GM23338 (cell line): ENCODE measurements around the gene IGSF11. TPM values are rescaled to one million over a fixed set of nuclear protein-coding genes. Genes with fewer than 3 reads are reported as not detected.

Experiments
- ATAC-seq: fragments of 200-7000 bp; cut with Tn5 transposase; 3 replicates; pipeline ENCODE4 v1.9.1; 2020
- DNase-seq: peaks from one replicate; pipeline ENCODE4 v3.0.0-alpha.2; 2015; ENCODE audit warnings: low spot score
- H2AFZ ChIP-seq: fragments of 200-600 bp; sonication (generic); 2 replicates; pipeline ENCODE4 v1.8.0; 2016; ENCODE audit warnings: antibody characterized with exemption, mild to moderate bottlenecking, moderate library complexity
- H3F3A ChIP-seq: fragments of 200-600 bp; sonication (generic); replicated peaks from 2 replicates; pipeline ENCODE4 v1.8.0; 2017; ENCODE audit warnings: antibody characterized with exemption, mixed run types, low read depth
- H3K27ac ChIP-seq: fragments of 200-600 bp; sonication (generic); 2 replicates; pipeline ENCODE4 v1.6.1; 2016; ENCODE audit warnings: low read depth
- H3K27me3 ChIP-seq: fragments of 200-600 bp; sonication (generic); 2 replicates; pipeline ENCODE4 v1.8.0; 2016; ENCODE audit warnings: mild to moderate bottlenecking, mixed run types, moderate library complexity; ENCODE audit not compliant: insufficient read depth
- H3K36me3 ChIP-seq: fragments of 200-600 bp; sonication (generic); 2 replicates; pipeline ENCODE4 v1.8.0; 2016; ENCODE audit warnings: mild to moderate bottlenecking; ENCODE audit not compliant: insufficient read depth
- H3K4me1 ChIP-seq: fragments of 200-600 bp; sonication (generic); 2 replicates; pipeline ENCODE4 v1.8.0; 2016; ENCODE audit warnings: mild to moderate bottlenecking, moderate library complexity; ENCODE audit not compliant: insufficient read depth
- H3K4me2 ChIP-seq: fragments of 200-600 bp; sonication (generic); 2 replicates; pipeline ENCODE4 v1.7.1; 2017; ENCODE audit warnings: mixed run types
- H3K4me3 ChIP-seq: fragments of 200-600 bp; sonication (generic); 2 replicates; pipeline ENCODE4 v1.6.1; 2016; ENCODE audit warnings: mixed run types
- H3K79me2 ChIP-seq: fragments of 200-600 bp; sonication (generic); replicated peaks from 2 replicates; pipeline ENCODE4 v1.8.0; 2017; ENCODE audit warnings: mild to moderate bottlenecking; ENCODE audit not compliant: insufficient read depth
- H3K9me2 ChIP-seq: fragments of 200-600 bp; sonication (generic); 2 replicates; pipeline ENCODE4 v1.8.0; 2017; ENCODE audit not compliant: insufficient read depth
- H4K20me1 ChIP-seq: fragments of 200-600 bp; sonication (generic); replicated peaks from 2 replicates; pipeline ENCODE4 v1.8.0; 2017; ENCODE audit warnings: mild to moderate bottlenecking; ENCODE audit not compliant: insufficient read depth
- H3K27ac Mint-ChIP-seq: 2 replicates; pipeline ENCODE4 v1.8.0; 2020; ENCODE audit warnings: inconsistent platforms, mild to moderate bottlenecking, moderate library complexity, mixed read lengths
- H3K27me3 Mint-ChIP-seq: 3 replicates; pipeline ENCODE4 v1.8.0; 2022; ENCODE audit warnings: low read depth, mild to moderate bottlenecking, moderate library complexity, mixed read lengths, inconsistent platforms; ENCODE audit not compliant: insufficient read depth, poor library complexity
- H3K36me3 Mint-ChIP-seq: 3 replicates; pipeline ENCODE4 v1.8.0; 2021; ENCODE audit warnings: low read depth, mild to moderate bottlenecking, inconsistent platforms, moderate library complexity, mixed read lengths
- H3K4me1 Mint-ChIP-seq: 3 replicates; pipeline ENCODE4 v1.8.0; 2020; ENCODE audit warnings: mild to moderate bottlenecking, inconsistent platforms, mixed read lengths
- H3K4me3 Mint-ChIP-seq: 3 replicates; pipeline ENCODE4 v1.8.0; 2021; ENCODE audit warnings: moderate library complexity, mild to moderate bottlenecking, inconsistent platforms, mixed read lengths
- H3K9me3 Mint-ChIP-seq: 3 replicates; pipeline ENCODE4 v1.8.0; 2020; ENCODE audit warnings: moderate library complexity, mild to moderate bottlenecking, inconsistent platforms, mixed read lengths
- EZH2 ChIP-seq: fragments of 200-600 bp; sonication (generic); IDR thresholded peaks from one replicate; pipeline ENCODE4 v1.8.0; 2017; ENCODE audit warnings: antibody characterized with exemption, mild to moderate bottlenecking, low read depth; ENCODE audit not compliant: unreplicated experiment
- EZH2phosphoT487 ChIP-seq: fragments of 200-600 bp; sonication (generic); IDR thresholded peaks from one replicate; pipeline ENCODE4 v1.8.1; 2018; ENCODE audit warnings: antibody characterized with exemption; ENCODE audit not compliant: unreplicated experiment
- NANOG ChIP-seq: IDR thresholded peaks from 2 replicates; pipeline ENCODE4 v1.6.1; 2016; ENCODE audit warnings: antibody characterized with exemption, borderline replicate concordance
- POLR2AphosphoS5 ChIP-seq: IDR thresholded peaks from 2 replicates; pipeline ENCODE4 v1.6.1; 2016; ENCODE audit warnings: antibody characterized with exemption, low read depth
- polyA plus RNA-seq: library from polyadenylated mRNA; unstranded; fragments of >200 nt; fragmentation: Nextera tagmentation; extraction: Ambion mirVana; gene quantifications from 2 replicates; pipeline ENCODE4 v1.2.1, GENCODE V29; 2016
- total RNA-seq: library from RNA; depleted of rRNA; stranded (reverse); fragments of >200 nt; shearing (Covaris generic); gene quantifications from 2 replicates; pipeline ENCODE4 v1.2.3, GENCODE V29; 2014
- TF ChIP-seq, protein P1 (sequence below), 2 experiments: fragments of 200-600 bp in 1 of 2; sonication (generic) in 1 of 2; conservative IDR thresholded peaks; 2 replicates each; pipeline versions ENCODE4 v1.5.1 to v1.6.1; 2016 to 2017; ENCODE audit warnings: antibody characterized with exemption in 2 of 2, low read depth in 2 of 2, mild to moderate bottlenecking in 2 of 2, moderate library complexity in 1 of 2
- TF ChIP-seq, protein P2 (sequence below): fragments of 250-450 bp; sonication (Bioruptor Pico); IDR thresholded peaks from 2 replicates; pipeline ENCODE4 v1.5.0; 2020; ENCODE audit warnings: mild to moderate bottlenecking, moderate library complexity

IGSF11 gene
- total and polyA plus RNA-seq, 2 experiments from 2014 or later = 0.68 to 1.8 TPM

- Histone ChIP-seq H3K27ac (no peak overlapping the region), H3K36me3 (no peaks in the 10 kb centered on the region), H3K4me3 (no peak overlapping the region), H2AFZ (no peak overlapping the region), H4K20me1 (no peaks in the 10 kb centered on the region), H3F3A (no peaks in the 10 kb centered on the region), H3K4me2 (no peak overlapping the region), H3K4me1 (no peaks in the 10 kb centered on the region), H3K27me3 (no peaks in the 10 kb centered on the region), H3K79me2 (no peaks in the 10 kb centered on the region), H3K9me2 (no peaks in the 10 kb centered on the region)
- peaks cover 4% of the 10 kb centered on the region; the same call in 2 of the 3 replicates for H3K4me1 Mint-ChIP-seq
- TF ChIP-seq EZH2phosphoT487 (no peak), EZH2 (no peak), NANOG (no peak), POLR2AphosphoS5 (no peak)
- TF ChIP-seq, protein P1, sequence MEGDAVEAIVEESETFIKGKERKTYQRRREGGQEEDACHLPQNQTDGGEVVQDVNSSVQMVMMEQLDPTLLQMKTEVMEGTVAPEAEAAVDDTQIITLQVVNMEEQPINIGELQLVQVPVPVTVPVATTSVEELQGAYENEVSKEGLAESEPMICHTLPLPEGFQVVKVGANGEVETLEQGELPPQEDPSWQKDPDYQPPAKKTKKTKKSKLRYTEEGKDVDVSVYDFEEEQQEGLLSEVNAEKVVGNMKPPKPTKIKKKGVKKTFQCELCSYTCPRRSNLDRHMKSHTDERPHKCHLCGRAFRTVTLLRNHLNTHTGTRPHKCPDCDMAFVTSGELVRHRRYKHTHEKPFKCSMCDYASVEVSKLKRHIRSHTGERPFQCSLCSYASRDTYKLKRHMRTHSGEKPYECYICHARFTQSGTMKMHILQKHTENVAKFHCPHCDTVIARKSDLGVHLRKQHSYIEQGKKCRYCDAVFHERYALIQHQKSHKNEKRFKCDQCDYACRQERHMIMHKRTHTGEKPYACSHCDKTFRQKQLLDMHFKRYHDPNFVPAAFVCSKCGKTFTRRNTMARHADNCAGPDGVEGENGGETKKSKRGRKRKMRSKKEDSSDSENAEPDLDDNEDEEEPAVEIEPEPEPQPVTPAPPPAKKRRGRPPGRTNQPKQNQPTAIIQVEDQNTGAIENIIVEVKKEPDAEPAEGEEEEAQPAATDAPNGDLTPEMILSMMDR (conservative IDR thresholded peaks at IDR 0.05; ENCODE audit: low read depth in 2 of 2) = no peak
- TF ChIP-seq, protein P2, sequence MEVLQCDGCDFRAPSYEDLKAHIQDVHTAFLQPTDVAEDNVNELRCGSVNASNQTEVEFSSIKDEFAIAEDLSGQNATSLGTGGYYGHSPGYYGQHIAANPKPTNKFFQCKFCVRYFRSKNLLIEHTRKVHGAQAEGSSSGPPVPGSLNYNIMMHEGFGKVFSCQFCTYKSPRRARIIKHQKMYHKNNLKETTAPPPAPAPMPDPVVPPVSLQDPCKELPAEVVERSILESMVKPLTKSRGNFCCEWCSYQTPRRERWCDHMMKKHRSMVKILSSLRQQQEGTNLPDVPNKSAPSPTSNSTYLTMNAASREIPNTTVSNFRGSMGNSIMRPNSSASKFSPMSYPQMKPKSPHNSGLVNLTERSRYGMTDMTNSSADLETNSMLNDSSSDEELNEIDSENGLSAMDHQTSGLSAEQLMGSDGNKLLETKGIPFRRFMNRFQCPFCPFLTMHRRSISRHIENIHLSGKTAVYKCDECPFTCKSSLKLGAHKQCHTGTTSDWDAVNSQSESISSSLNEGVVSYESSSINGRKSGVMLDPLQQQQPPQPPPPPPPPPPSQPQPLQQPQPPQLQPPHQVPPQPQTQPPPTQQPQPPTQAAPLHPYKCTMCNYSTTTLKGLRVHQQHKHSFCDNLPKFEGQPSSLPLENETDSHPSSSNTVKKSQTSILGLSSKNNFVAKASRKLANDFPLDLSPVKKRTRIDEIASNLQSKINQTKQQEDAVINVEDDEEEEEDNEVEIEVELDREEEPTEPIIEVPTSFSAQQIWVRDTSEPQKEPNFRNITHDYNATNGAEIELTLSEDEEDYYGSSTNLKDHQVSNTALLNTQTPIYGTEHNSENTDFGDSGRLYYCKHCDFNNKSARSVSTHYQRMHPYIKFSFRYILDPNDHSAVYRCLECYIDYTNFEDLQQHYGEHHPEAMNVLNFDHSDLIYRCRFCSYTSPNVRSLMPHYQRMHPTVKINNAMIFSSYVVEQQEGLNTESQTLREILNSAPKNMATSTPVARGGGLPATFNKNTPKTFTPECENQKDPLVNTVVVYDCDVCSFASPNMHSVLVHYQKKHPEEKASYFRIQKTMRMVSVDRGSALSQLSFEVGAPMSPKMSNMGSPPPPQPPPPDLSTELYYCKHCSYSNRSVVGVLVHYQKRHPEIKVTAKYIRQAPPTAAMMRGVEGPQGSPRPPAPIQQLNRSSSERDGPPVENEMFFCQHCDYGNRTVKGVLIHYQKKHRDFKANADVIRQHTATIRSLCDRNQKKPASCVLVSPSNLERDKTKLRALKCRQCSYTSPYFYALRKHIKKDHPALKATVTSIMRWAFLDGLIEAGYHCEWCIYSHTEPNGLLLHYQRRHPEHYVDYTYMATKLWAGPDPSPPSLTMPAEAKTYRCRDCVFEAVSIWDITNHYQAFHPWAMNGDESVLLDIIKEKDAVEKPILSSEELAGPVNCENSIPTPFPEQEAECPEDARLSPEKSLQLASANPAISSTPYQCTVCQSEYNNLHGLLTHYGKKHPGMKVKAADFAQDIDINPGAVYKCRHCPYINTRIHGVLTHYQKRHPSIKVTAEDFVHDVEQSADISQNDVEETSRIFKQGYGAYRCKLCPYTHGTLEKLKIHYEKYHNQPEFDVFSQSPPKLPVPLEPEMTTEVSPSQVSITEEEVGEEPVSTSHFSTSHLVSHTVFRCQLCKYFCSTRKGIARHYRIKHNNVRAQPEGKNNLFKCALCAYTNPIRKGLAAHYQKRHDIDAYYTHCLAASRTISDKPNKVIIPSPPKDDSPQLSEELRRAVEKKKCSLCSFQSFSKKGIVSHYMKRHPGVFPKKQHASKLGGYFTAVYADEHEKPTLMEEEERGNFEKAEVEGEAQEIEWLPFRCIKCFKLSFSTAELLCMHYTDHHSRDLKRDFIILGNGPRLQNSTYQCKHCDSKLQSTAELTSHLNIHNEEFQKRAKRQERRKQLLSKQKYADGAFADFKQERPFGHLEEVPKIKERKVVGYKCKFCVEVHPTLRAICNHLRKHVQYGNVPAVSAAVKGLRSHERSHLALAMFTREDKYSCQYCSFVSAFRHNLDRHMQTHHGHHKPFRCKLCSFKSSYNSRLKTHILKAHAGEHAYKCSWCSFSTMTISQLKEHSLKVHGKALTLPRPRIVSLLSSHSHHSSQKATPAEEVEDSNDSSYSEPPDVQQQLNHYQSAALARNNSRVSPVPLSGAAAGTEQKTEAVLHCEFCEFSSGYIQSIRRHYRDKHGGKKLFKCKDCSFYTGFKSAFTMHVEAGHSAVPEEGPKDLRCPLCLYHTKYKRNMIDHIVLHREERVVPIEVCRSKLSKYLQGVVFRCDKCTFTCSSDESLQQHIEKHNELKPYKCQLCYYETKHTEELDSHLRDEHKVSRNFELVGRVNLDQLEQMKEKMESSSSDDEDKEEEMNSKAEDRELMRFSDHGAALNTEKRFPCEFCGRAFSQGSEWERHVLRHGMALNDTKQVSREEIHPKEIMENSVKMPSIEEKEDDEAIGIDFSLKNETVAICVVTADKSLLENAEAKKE (CRISPR knock-in tag) = no peak
- H3K27me3 Mint-ChIP-seq = no peaks in the 10 kb centered on the region
- ATAC-seq (no peak), DNase-seq (no peak)
- H3K27ac Mint-ChIP-seq = no peak overlapping the region
- H3K9me3 Mint-ChIP-seq = no peaks in the 10 kb centered on the region
- no peak overlapping the region for H3K4me3 Mint-ChIP-seq
- no peaks in the 10 kb centered on the region for H3K36me3 Mint-ChIP-seq
Measured at GRCh38 chr3:118942195-118942594, 92.5 kb downstream of the IGSF11 start.
